Peyer's patch (tissue), 4 donors: ENCODE results near the gene ZNF106. TPM values are rescaled to one million over a fixed set of nuclear protein-coding genes. Genes with fewer than 3 reads are reported as not detected.

ENCODE experiments used
- DNase-seq, 3 donors: peaks; one replicate each; pipeline ENCODE4 v3.0.0-alpha.2; 2017 to 2019
- H3K27ac ChIP-seq, 4 donors: fragments of 200-600 bp; sonication (generic); one replicate each; pipeline ENCODE4 v1.5.1; 2016 to 2019
- H3K27me3 ChIP-seq, 2 donors: fragments of 200-600 bp; sonication (generic); one replicate each; pipeline ENCODE4 v1.5.1; 2019
- H3K36me3 ChIP-seq, 3 donors: fragments of 200-600 bp; sonication (generic); one replicate each; pipeline ENCODE4 v1.5.1; 2016 to 2019
- H3K4me1 ChIP-seq, 4 donors: fragments of 200-600 bp; sonication (generic); one replicate each; pipeline ENCODE4 v1.5.1; 2016 to 2019
- H3K4me3 ChIP-seq, 4 donors: fragments of 200-600 bp; sonication (generic); 1 replicate in 3 of 4; 2 replicates in 1 of 4; pipeline ENCODE4 v1.5.1; 2016 to 2019; ENCODE audit warnings: mild to moderate bottlenecking in 1 of 4
- H3K9me3 ChIP-seq, 4 donors: fragments of 200-600 bp; sonication (generic); one replicate each; pipeline ENCODE4 v1.5.1; 2016 to 2019; ENCODE audit warnings: mild to moderate bottlenecking in 1 of 4
- POLR2A ChIP-seq, 2 donors: fragments of 450-650 bp; IDR thresholded peaks; one replicate each; pipeline ENCODE4 v1.5.1; 2017; ENCODE audit warnings: antibody characterized with exemption in 2 of 2, mild to moderate bottlenecking in 2 of 2, moderate library complexity in 2 of 2
- total RNA-seq, 4 donors: library from RNA; depleted of rRNA; stranded (reverse); fragments of >200 nt; gene quantifications; one replicate each; pipeline ENCODE4 v1.1.0, GENCODE V29; 2016
- TF ChIP-seq, protein P1 (sequence below), 6 experiments: fragments of 450-650 bp in 4 of 6; fragments of 200-600 bp in 2 of 6; sonication (generic) in 1 of 6; IDR thresholded peaks; one replicate each; pipeline ENCODE4 v1.5.1; 2017 to 2019; ENCODE audit warnings: antibody characterized with exemption in 6 of 6, mild to moderate bottlenecking in 3 of 6, moderate library complexity in 1 of 6

ZNF106 gene
- total RNA-seq, 4 donors from 2014 or later: 31.7 to 74.3 (median 42.1) TPM

DNA sequence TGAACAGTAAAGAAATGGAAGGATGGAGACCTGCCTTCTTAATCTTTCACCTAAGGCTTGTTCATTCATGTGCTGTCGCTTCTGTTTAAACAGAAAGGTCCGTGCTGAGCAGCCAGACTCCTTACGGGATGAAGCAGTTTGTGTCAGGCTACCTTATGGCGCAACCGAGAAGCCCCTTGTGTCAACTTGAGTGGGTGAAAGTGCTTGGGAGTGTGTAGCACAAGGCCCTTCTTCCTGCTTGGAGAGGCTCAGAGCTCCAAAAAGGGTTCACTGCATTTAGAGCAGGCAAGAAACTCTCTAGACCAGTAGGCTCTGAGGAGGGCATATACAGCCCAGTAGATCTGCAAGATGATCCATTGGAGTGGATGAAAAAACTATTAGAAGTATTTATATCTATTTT is 115.7 kb downstream of the ZNF106 start:
- no peak overlapping the region for H3K4me3 ChIP-seq
- H3K4me1 ChIP-seq: no peaks in the 10 kb centered on the region
- H3K27me3 ChIP-seq: no peaks in the 10 kb centered on the region
- H3K9me3 ChIP-seq: peaks cover 0 to 6% (median 0%) of the 10 kb centered on the region in 4 donors
- no peak for DNase-seq
- H3K36me3 ChIP-seq: no peaks in the 10 kb centered on the region
- TF ChIP-seq, protein P1, sequence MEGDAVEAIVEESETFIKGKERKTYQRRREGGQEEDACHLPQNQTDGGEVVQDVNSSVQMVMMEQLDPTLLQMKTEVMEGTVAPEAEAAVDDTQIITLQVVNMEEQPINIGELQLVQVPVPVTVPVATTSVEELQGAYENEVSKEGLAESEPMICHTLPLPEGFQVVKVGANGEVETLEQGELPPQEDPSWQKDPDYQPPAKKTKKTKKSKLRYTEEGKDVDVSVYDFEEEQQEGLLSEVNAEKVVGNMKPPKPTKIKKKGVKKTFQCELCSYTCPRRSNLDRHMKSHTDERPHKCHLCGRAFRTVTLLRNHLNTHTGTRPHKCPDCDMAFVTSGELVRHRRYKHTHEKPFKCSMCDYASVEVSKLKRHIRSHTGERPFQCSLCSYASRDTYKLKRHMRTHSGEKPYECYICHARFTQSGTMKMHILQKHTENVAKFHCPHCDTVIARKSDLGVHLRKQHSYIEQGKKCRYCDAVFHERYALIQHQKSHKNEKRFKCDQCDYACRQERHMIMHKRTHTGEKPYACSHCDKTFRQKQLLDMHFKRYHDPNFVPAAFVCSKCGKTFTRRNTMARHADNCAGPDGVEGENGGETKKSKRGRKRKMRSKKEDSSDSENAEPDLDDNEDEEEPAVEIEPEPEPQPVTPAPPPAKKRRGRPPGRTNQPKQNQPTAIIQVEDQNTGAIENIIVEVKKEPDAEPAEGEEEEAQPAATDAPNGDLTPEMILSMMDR (IDR thresholded peaks at IDR 0.05): no peak
- TF ChIP-seq POLR2A (IDR thresholded peaks at IDR 0.05): no peak
- no peak overlapping the region for H3K27ac ChIP-seq

DNA sequence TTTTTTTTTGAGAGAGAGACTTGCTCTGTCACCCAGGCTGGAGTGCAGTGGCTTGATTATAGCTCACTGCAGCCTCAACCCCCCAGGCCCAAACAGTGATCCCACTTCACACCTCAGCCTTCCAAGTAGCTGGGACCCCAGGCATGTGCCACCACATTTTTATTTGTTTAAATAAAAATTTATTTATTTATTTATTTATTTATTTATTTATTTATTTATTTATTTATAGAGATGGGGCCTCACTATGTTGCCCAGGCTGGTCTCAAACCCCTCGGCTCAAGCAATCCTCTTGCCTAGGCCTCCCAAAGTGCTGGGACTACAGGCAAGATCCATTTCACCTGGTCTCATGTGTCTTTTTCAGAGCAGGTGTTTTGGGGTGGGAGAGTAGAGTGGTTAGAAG is 116.1 kb downstream of the ZNF106 start:
- Histone ChIP-seq H3K27ac (no peak overlapping the region), H3K4me1 (no peaks in the 10 kb centered on the region), H3K4me3 (no peak overlapping the region), H3K36me3 (no peaks in the 10 kb centered on the region), H3K9me3 (peaks cover 0 to 6% (median 0%) of the 10 kb centered on the region in 4 donors), H3K27me3 (no peaks in the 10 kb centered on the region)
- TF ChIP-seq POLR2A (IDR thresholded peaks at IDR 0.05): no peak
- TF ChIP-seq, protein P1 (IDR thresholded peaks at IDR 0.05): no peak
- no peak for DNase-seq

DNA sequence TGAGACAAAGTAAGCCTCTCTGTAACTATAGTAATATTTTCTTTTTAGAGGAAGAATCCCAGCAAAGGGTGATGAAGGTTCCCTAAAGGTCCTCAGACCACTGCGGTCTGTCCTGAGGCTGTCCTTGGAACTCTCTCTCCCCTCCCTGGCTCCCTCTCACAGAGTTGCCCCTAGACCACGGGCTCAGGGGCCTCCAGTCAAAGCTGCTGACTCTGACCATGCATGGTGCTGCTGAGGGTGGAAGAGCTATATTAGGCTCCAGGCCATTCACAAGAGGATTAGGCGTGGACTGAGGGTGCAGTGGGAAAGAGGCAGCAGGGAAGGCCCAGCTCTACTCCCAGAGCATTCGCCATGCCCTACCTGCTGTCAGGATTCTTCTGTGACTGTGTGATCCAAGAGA is 117.0 kb downstream of the ZNF106 start:
- Histone ChIP-seq H3K4me3 (no peak overlapping the region), H3K27me3 (no peaks in the 10 kb centered on the region), H3K4me1 (no peaks in the 10 kb centered on the region), H3K27ac (no peak overlapping the region), H3K36me3 (no peaks in the 10 kb centered on the region), H3K9me3 (peaks cover 0 to 6% (median 0%) of the 10 kb centered on the region in 4 donors)
- TF ChIP-seq, protein P1 (IDR thresholded peaks at IDR 0.05): no peak
- TF ChIP-seq POLR2A (IDR thresholded peaks at IDR 0.05): no peak
- no peak for DNase-seq

DNA sequence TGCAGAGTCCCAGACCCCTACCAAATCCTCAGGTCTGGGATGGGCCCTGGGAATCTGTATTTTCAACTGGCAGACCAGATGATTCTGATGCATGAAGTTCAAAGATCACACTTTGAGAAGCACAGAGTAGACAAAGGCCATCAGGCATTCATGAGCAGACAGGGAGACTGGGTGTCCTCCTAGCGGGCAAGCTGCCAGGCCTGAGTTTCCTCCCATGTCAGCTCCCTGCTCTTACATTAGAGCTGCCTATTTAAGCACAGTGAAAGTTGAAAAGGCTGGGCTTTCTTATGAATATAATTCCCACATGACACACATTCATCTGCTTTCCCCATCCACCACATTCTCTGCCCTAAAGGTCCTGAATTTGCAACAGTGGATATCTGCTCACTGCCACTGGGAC is 117.7 kb downstream of the ZNF106 start:
- H3K36me3 ChIP-seq: no peaks in the 10 kb centered on the region
- no peaks in the 10 kb centered on the region for H3K27me3 ChIP-seq
- no peak for DNase-seq
- no peaks in the 10 kb centered on the region for H3K4me1 ChIP-seq
- peaks cover 0 to 4% (median 0%) of the 10 kb centered on the region in 4 donors for H3K9me3 ChIP-seq
- no peak for TF ChIP-seq POLR2A (IDR thresholded peaks at IDR 0.05)
- TF ChIP-seq, protein P1 (IDR thresholded peaks at IDR 0.05): no peak
- H3K27ac ChIP-seq: no peak overlapping the region
- H3K4me3 ChIP-seq: no peak overlapping the region

DNA sequence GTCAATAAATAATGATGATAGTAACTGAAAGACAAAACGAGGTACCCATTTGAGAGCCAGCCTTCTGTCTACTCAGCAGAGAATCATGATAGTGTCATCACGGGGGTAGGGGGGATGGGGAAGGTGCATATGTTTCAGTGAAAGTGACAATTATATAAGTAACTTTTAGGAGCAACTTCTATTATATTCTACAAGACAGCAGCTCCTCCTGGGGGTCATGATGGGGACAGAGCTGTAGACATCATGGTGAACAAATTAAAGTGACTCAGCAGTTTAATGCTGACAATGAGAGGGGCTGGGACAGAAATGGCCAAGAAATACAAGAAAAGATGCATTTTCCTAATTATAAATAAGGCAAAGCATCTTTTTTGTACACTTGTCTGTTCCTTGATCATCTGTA is 119.8 kb downstream of the ZNF106 start:
- no peaks in the 10 kb centered on the region for H3K36me3 ChIP-seq
- H3K27me3 ChIP-seq: no peaks in the 10 kb centered on the region
- H3K9me3 ChIP-seq: no peaks in the 10 kb centered on the region
- H3K4me3 ChIP-seq: no peak overlapping the region
- no peak for TF ChIP-seq POLR2A (IDR thresholded peaks at IDR 0.05)
- TF ChIP-seq, protein P1 (IDR thresholded peaks at IDR 0.05): peak in 1 of 6 experiments; percentile 10
- DNase-seq: no peak
- H3K4me1 ChIP-seq: no peaks in the 10 kb centered on the region
- no peak overlapping the region for H3K27ac ChIP-seq

DNA sequence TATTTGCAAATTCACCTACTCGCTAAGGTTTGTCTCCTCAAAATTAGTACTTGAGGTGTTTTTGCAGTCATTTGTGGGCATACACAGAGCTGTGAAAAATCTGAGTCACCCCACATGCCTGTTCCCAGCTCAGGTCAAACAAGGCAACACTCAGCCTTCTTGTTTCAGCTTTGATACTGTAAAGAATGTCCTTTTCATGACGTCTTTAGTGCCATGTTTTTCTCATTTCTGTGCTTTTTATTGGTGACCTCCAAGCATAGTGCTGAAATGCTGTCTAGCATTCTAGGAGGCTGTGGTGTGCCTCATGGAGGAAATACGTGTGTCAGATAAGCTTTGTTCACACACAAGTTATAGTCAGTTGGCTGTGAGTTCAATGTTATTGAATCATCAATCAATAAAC is 122.8 kb downstream of the ZNF106 start:
- Histone ChIP-seq H3K4me3 (no peak overlapping the region), H3K27me3 (no peaks in the 10 kb centered on the region), H3K9me3 (no peaks in the 10 kb centered on the region), H3K27ac (no peak overlapping the region), H3K36me3 (no peaks in the 10 kb centered on the region), H3K4me1 (no peaks in the 10 kb centered on the region)
- TF ChIP-seq POLR2A (IDR thresholded peaks at IDR 0.05): no peak
- TF ChIP-seq, protein P1 (IDR thresholded peaks at IDR 0.05): no peak
- no peak for DNase-seq
